Neuronal stem cell (in vitro differentiated cells): ENCODE results near the gene BID.

Experiments used
- DNase-seq: peaks from one replicate; pipeline ENCODE4 v3.0.0-alpha.2; 2013; ENCODE audit warnings: low spot score
- H2AFZ ChIP-seq: one replicate; pipeline ENCODE4 v1.6.1; 2013; ENCODE audit warnings: mild to moderate bottlenecking, low read length, inconsistent platforms
- H2AK5ac ChIP-seq: 2 replicates; pipeline ENCODE4 v1.6.1; 2013; ENCODE audit warnings: low read depth, mild to moderate bottlenecking, inconsistent platforms, low read length, moderate library complexity, mixed read lengths
- H2BK120ac ChIP-seq: 2 replicates; pipeline ENCODE4 v1.6.1; 2013; ENCODE audit warnings: low read depth, mild to moderate bottlenecking, inconsistent platforms, low read length, moderate library complexity, mixed read lengths
- H2BK12ac ChIP-seq: one replicate; pipeline ENCODE4 v1.6.1; 2013; ENCODE audit warnings: low read length, inconsistent platforms
- H2BK15ac ChIP-seq: 2 replicates; pipeline ENCODE4 v1.6.1; 2013; ENCODE audit warnings: mild to moderate bottlenecking, low read length, inconsistent platforms, mixed read lengths
- H2BK5ac ChIP-seq: one replicate; pipeline ENCODE4 v1.6.1; 2013; ENCODE audit warnings: inconsistent platforms, mild to moderate bottlenecking, low read length, moderate library complexity
- H3K14ac ChIP-seq: one replicate; pipeline ENCODE4 v1.6.1; 2013; ENCODE audit warnings: low read length, inconsistent platforms
- H3K18ac ChIP-seq: 2 replicates; pipeline ENCODE4 v1.6.1; 2013; ENCODE audit warnings: low read length, inconsistent platforms
- H3K23ac ChIP-seq: 2 replicates; pipeline ENCODE4 v1.6.1; 2013; ENCODE audit warnings: low read depth, mild to moderate bottlenecking, mixed read lengths, low read length, inconsistent platforms; ENCODE audit not compliant: poor library complexity
- H3K27ac ChIP-seq: replicated peaks from 3 replicates; pipeline ENCODE4 v1.5.1; 2013; ENCODE audit warnings: low read length, inconsistent platforms
- H3K27me3 ChIP-seq, 3 experiments: 2 replicates each; pipeline ENCODE4 v1.6.1; 2013; ENCODE audit warnings: low read length in 3 of 3, mild to moderate bottlenecking in 2 of 3, inconsistent platforms in 1 of 3, low read depth in 1 of 3, mixed read lengths in 1 of 3, moderate library complexity in 1 of 3; ENCODE audit not compliant: control insufficient read depth in 3 of 3, insufficient read depth in 3 of 3
- H3K36me3 ChIP-seq, 2 donors: replicated peaks in 1 of 2; 2 replicates each; pipeline ENCODE4 v1.6.1; 2013; ENCODE audit warnings: low read length in 2 of 2; ENCODE audit not compliant: control insufficient read depth in 2 of 2, insufficient read depth in 2 of 2
- H3K4ac ChIP-seq: 2 replicates; pipeline ENCODE4 v1.6.1; 2013; ENCODE audit warnings: inconsistent platforms, mild to moderate bottlenecking, low read length, moderate library complexity
- H3K4me1 ChIP-seq, 2 donors: 1 replicate in 1 of 2; 2 replicates in 1 of 2; pipeline ENCODE4 v1.6.1; 2013; ENCODE audit warnings: low read length in 2 of 2, low read depth in 1 of 2; ENCODE audit not compliant: control insufficient read depth in 2 of 2, insufficient read depth in 1 of 2
- H3K4me2 ChIP-seq: one replicate; pipeline ENCODE4 v1.6.1; 2013; ENCODE audit warnings: mild to moderate bottlenecking, low read length, inconsistent platforms; ENCODE audit not compliant: insufficient read depth, poor library complexity, severe bottlenecking
- H3K4me3 ChIP-seq, 2 donors: 2 replicates each; pipeline ENCODE4 v1.5.1; 2013; ENCODE audit warnings: low read length in 2 of 2, mild to moderate bottlenecking in 2 of 2, inconsistent platforms in 1 of 2, moderate library complexity in 1 of 2
- H3K79me1 ChIP-seq: one replicate; pipeline ENCODE4 v1.6.1; 2013; ENCODE audit warnings: low read depth, mild to moderate bottlenecking, inconsistent platforms, low read length, moderate library complexity
- H3K9ac ChIP-seq: one replicate; pipeline ENCODE4 v1.6.1; 2013; ENCODE audit warnings: mild to moderate bottlenecking, low read depth, low read length, inconsistent platforms; ENCODE audit not compliant: poor library complexity
- H3K9me3 ChIP-seq, 2 donors: replicated peaks in 1 of 2; 2 replicates each; pipeline versions ENCODE3 to v1.6.1; 2013; ENCODE audit warnings: low read length in 2 of 2, mild to moderate bottlenecking in 2 of 2, inconsistent platforms in 1 of 2, low read depth in 1 of 2, mixed read lengths in 1 of 2, moderate library complexity in 1 of 2; ENCODE audit not compliant: control insufficient read depth in 2 of 2, insufficient read depth in 1 of 2
- H4K8ac ChIP-seq: one replicate; pipeline ENCODE4 v1.6.1; 2013; ENCODE audit warnings: low read depth, mild to moderate bottlenecking, inconsistent platforms, low read length, moderate library complexity
- H4K91ac ChIP-seq: one replicate; pipeline ENCODE4 v1.6.1; 2013; ENCODE audit warnings: low read length, low read depth, mild to moderate bottlenecking, inconsistent platforms; ENCODE audit not compliant: poor library complexity
- WGBS, 2 donors: extraction: QIAGEN DNeasy Blood & Tissue Kit; methylation state at CpG; one replicate each; pipeline ENCODE4 v1.1.7; 2013; ENCODE audit warnings: missing lambda C conversion rate in 2 of 2, mixed read lengths in 1 of 2; ENCODE audit not compliant: insufficient read length in 2 of 2, insufficient replicate concordance in 1 of 2; ENCODE audit errors: extremely low coverage in 2 of 2; 5-methylcytosine and 5-hydroxymethylcytosine counted together

Gene BID

GRCh38 chr22:17733466-17733865 lies 40.8 kb downstream of the BID start:
- Histone ChIP-seq H2BK5ac (no peak overlapping the region), H2BK12ac (no peak overlapping the region), H3K18ac (no peak overlapping the region), H3K27me3 (no peaks in the 10 kb centered on the region), H3K4ac (no peak overlapping the region), H3K79me1 (no peaks in the 10 kb centered on the region), H3K36me3 (peaks cover 20 to 75% of the 10 kb centered on the region in 2 donors), H3K4me2 (no peak overlapping the region), H3K9me3 (no peaks in the 10 kb centered on the region), H3K27ac (no peak overlapping the region), H3K23ac (no peak overlapping the region), H4K91ac (no peak overlapping the region), H2AK5ac (no peak overlapping the region), H2AFZ (no peak overlapping the region), H3K9ac (no peak overlapping the region), H2BK120ac (no peak overlapping the region), H4K8ac (no peak overlapping the region), H2BK15ac (no peak overlapping the region), H3K4me1 (no peaks in the 10 kb centered on the region), H3K4me3 (no peak overlapping the region), H3K14ac (no peak overlapping the region)
- whole genome bisulfite sequencing, 2 donors = no CpG with 5 or more reads among the region's 3 CpGs
- no peak for DNase-seq

GRCh38 chr22:17732251-17732854 lies 41.9 kb downstream of the BID start:
- no peak overlapping the region for H2AK5ac ChIP-seq
- no peak overlapping the region for H2BK5ac ChIP-seq
- H3K9ac ChIP-seq = no peak overlapping the region
- H3K27ac ChIP-seq = no peak overlapping the region
- H3K4me3 ChIP-seq = no peak overlapping the region
- no peak overlapping the region for H3K14ac ChIP-seq
- no peak for DNase-seq
- H3K4me2 ChIP-seq = no peak overlapping the region
- H3K23ac ChIP-seq = no peak overlapping the region
- H2BK120ac ChIP-seq = no peak overlapping the region
- no peaks in the 10 kb centered on the region for H3K9me3 ChIP-seq
- H2BK15ac ChIP-seq = no peak overlapping the region
- H3K4me1 ChIP-seq = no peaks in the 10 kb centered on the region
- H3K4ac ChIP-seq = no peak overlapping the region
- no peak overlapping the region for H2BK12ac ChIP-seq
- H3K79me1 ChIP-seq = no peaks in the 10 kb centered on the region
- no peak overlapping the region for H4K91ac ChIP-seq
- no peak overlapping the region for H3K18ac ChIP-seq
- no peaks in the 10 kb centered on the region for H3K27me3 ChIP-seq
- WGBS, 2 donors = no CpG with 5 or more reads among the region's 2 CpGs
- H2AFZ ChIP-seq = no peak overlapping the region
- peaks cover 23 to 86% of the 10 kb centered on the region in 2 donors for H3K36me3 ChIP-seq
- no peak overlapping the region for H4K8ac ChIP-seq

GRCh38 chr22:17729561-17729960 lies 44.7 kb downstream of the BID start:
- Histone ChIP-seq H3K18ac (no peak overlapping the region), H2BK120ac (no peak overlapping the region), H3K14ac (no peak overlapping the region), H3K4me2 (no peak overlapping the region), H2AFZ (no peak overlapping the region), H2BK5ac (no peak overlapping the region), H3K4me1 (no peaks in the 10 kb centered on the region), H3K9me3 (no peaks in the 10 kb centered on the region), H4K91ac (no peak overlapping the region), H3K23ac (no peak overlapping the region), H2BK15ac (no peak overlapping the region), H3K36me3 (peaks cover 30 to 79% of the 10 kb centered on the region in 2 donors), H2AK5ac (no peak overlapping the region), H2BK12ac (no peak overlapping the region), H4K8ac (no peak overlapping the region), H3K27me3 (no peaks in the 10 kb centered on the region), H3K4ac (no peak overlapping the region), H3K9ac (no peak overlapping the region), H3K27ac (no peak overlapping the region), H3K4me3 (no peak overlapping the region), H3K79me1 (no peaks in the 10 kb centered on the region)
- no peak for DNase-seq
- WGBS, 2 donors = no CpG with 5 or more reads among the region's 6 CpGs

- H3K14ac ChIP-seq = no peak overlapping the region
- no peak overlapping the region for H2AFZ ChIP-seq
- no peaks in the 10 kb centered on the region for H3K27me3 ChIP-seq
- H3K4me3 ChIP-seq = no peak overlapping the region
- peaks cover 25 to 72% of the 10 kb centered on the region in 2 donors for H3K36me3 ChIP-seq
- no peak overlapping the region for H3K4me2 ChIP-seq
- no peak for DNase-seq
- no peak overlapping the region for H2BK5ac ChIP-seq
- no peak overlapping the region for H3K23ac ChIP-seq
- WGBS, 2 donors = no CpG with 5 or more reads among the region's 8 CpGs
- H2BK15ac ChIP-seq = no peak overlapping the region
- H2BK12ac ChIP-seq = no peak overlapping the region
- H4K91ac ChIP-seq = no peak overlapping the region
- H3K27ac ChIP-seq = no peak overlapping the region
- H3K4me1 ChIP-seq = no peaks in the 10 kb centered on the region
- H3K9ac ChIP-seq = no peak overlapping the region
- no peak overlapping the region for H2BK120ac ChIP-seq
- H3K79me1 ChIP-seq = no peaks in the 10 kb centered on the region
- H2AK5ac ChIP-seq = no peak overlapping the region
- no peak overlapping the region for H3K4ac ChIP-seq
- no peak overlapping the region for H3K18ac ChIP-seq
- no peaks in the 10 kb centered on the region for H3K9me3 ChIP-seq
- no peak overlapping the region for H4K8ac ChIP-seq
Observed at GRCh38 chr22:17728786-17729185, 45.5 kb downstream of the BID start.
